ENCODE results near the gene TNFRSF13B. TPM values are rescaled to one million over a fixed set of nuclear protein-coding genes. Genes with fewer than 3 reads are reported as not detected.

Gene TNFRSF13B
- total RNA-seq (2014; rRNA removed; shearing (Covaris generic)) (not detected in 2 replicates), polyA plus RNA-seq (2016; fragmentation: Nextera tagmentation; extraction: Ambion mirVana) (0.16 and 0.24 TPM in 2 replicates)
- long read RNA-seq, result 0 reads

- no peaks in the 10 kb centered on the region for H4K20me1 ChIP-seq (replicated peaks; ENCODE audit: insufficient read depth)
- Mint-ChIP-seq H3K36me3 (ENCODE audit: low read depth) (no peaks in the 10 kb centered on the region), H3K9me3 (no peaks in the 10 kb centered on the region; the same call in 2 of the 3 replicates), H3K27ac (no peak within 1 kb of the TSS), H3K27me3 (ENCODE audit: insufficient read depth, low read depth, poor library complexity) (peaks cover 6% of the 10 kb centered on the region), H3K4me3 (no peak within 1 kb of the TSS), H3K4me1 (peaks cover 3% of the 10 kb centered on the region; the same call in 1 of the 3 replicates)
- H3K79me2 ChIP-seq (replicated peaks; ENCODE audit: insufficient read depth), result no peaks in the 10 kb centered on the region
- H3K9me2 ChIP-seq (ENCODE audit: insufficient read depth), result no peaks in the 10 kb centered on the region
- no peaks in the 10 kb centered on the region for H3K27me3 ChIP-seq (ENCODE audit: insufficient read depth)
- H3K4me1 ChIP-seq (ENCODE audit: insufficient read depth), result no peaks in the 10 kb centered on the region
- H3K36me3 ChIP-seq (ENCODE audit: insufficient read depth), result no peaks in the 10 kb centered on the region
- DNase-seq (ENCODE audit: low spot score) (no peak), ATAC-seq (no peak; the same call in 2 of the 3 replicates)
- H2AFZ ChIP-seq, result no peak within 1 kb of the TSS
- H3K4me3 ChIP-seq, result no peak within 1 kb of the TSS
- no peaks in the 10 kb centered on the region for H3F3A ChIP-seq (replicated peaks; ENCODE audit: low read depth)
- TF ChIP-seq ZNF462 (CRISPR knock-in tag; IDR thresholded peaks at IDR 0.05) (no peak), JUNB (IDR thresholded peaks at IDR 0.05; ENCODE audit: unreplicated experiment) (no peak), ZNF114 (CRISPR knock-in tag; IDR thresholded peaks at IDR 0.05) (no peak), NANOG (IDR thresholded peaks at IDR 0.05; ENCODE audit: borderline replicate concordance) (no peak)
- no peak within 1 kb of the TSS for H3K4me2 ChIP-seq
- H3K27ac ChIP-seq (ENCODE audit: low read depth), result no peak within 1 kb of the TSS
Observed at GRCh38 chr17:16971458-16972338, at the start of gene TNFRSF13B. Gene TNFRSF13B, minus strand, starts transcription at chr17:16972118. Its CDS starts 43 bp downstream, at chr17:16972075.
